22Rv1 (cell line): ENCODE results near the gene CDYL.
A peak's percentile ranks its signal among the peaks of the same experiment; 100 is the strongest.
"Not testable (repeated sequence)": the region's sequence is repeated elsewhere in the genome, so short reads cannot be mapped to it uniquely, and the experiment has no call there.

Experiments used
- H3K27ac ChIP-seq: fragments of 450-650 bp; 2 replicates; pipeline ENCODE4 v1.5.1; 2017
- CTCF ChIP-seq: fragments of 450-650 bp; IDR thresholded peaks from 2 replicates; pipeline ENCODE4 v1.5.1; 2017; ENCODE audit warnings: mild to moderate bottlenecking
- ZFX ChIP-seq: fragments of 450-650 bp; IDR thresholded peaks from 2 replicates; pipeline ENCODE4 v1.6.1; 2017; ENCODE audit warnings: antibody characterized with exemption, borderline replicate concordance

CDYL gene

GRCh38 chr6:4994741-4995140, 218.5 kb downstream of the CDYL start:
- no peak for TF ChIP-seq ZFX
- no peak for TF ChIP-seq CTCF
- no peak overlapping the region for H3K27ac ChIP-seq

- no peak for TF ChIP-seq CTCF
- no peak for TF ChIP-seq ZFX
- H3K27ac ChIP-seq = no peak overlapping the region
Measured at GRCh38 chr6:4997862-4998261, 221.7 kb downstream of the CDYL start.

GRCh38 chr6:4999586-4999985, 223.4 kb downstream of the CDYL start:
- no peak for TF ChIP-seq CTCF
- no peak for TF ChIP-seq ZFX

GRCh38 chr6:5003604-5004372, 227.6 kb downstream of the CDYL start, which contains the start of gene RPP40:
TSS of gene RPP40 (minus strand) at chr6:5004037. CDS start at chr6:5004002, 35 bp downstream.
- TF ChIP-seq ZFX (no peak), CTCF (peak; percentile 94)
- peak within 1 kb of the TSS; percentile 71 for H3K27ac ChIP-seq

More at GRCh38 chr6:4999586-4999985, 223.4 kb downstream of the CDYL start:
- H3K27ac ChIP-seq = no peak overlapping the region

- TF ChIP-seq ZFX = no peak
- H3K27ac ChIP-seq = peak overlapping the region; percentile 71
Measured at GRCh38 chr6:5004373-5005037, 228.3 kb downstream of the CDYL start.

- not testable (repeated sequence) for H3K27ac ChIP-seq
Measured at GRCh38 chr6:5005038-5005433, 228.8 kb downstream of the CDYL start.
